ENCODE measurements around the gene RAB4B. TPM values are rescaled to one million over a fixed set of nuclear protein-coding genes. Genes with fewer than 3 reads are reported as not detected.

Gene RAB4B
- total RNA-seq, 1 donor from 2014 or later, result 12.9 TPM

GRCh38 chr19:40786060-40787037, 8.3 kb downstream of the RAB4B start:
- no peak overlapping the region for H3K9ac ChIP-seq
- no peaks in the 10 kb centered on the region for H3K4me1 ChIP-seq
- Mint-ChIP-seq H3K9me3 (no peaks in the 10 kb centered on the region), H3K4me1 (peaks cover 20% of the 10 kb centered on the region), H3K36me3 (peaks cover 4% of the 10 kb centered on the region), H3K27me3 (ENCODE audit: insufficient read depth, low read depth) (peaks cover 6% of the 10 kb centered on the region), H3K27ac (peak overlapping the region; percentile 46), H3K4me3 (no peak overlapping the region)
- TF ChIP-seq EZH2 (IDR thresholded peaks at IDR 0.05) (no peak), EZH2phosphoT487 (IDR thresholded peaks at IDR 0.05) (no peak)
- TF ChIP-seq, protein P1, sequence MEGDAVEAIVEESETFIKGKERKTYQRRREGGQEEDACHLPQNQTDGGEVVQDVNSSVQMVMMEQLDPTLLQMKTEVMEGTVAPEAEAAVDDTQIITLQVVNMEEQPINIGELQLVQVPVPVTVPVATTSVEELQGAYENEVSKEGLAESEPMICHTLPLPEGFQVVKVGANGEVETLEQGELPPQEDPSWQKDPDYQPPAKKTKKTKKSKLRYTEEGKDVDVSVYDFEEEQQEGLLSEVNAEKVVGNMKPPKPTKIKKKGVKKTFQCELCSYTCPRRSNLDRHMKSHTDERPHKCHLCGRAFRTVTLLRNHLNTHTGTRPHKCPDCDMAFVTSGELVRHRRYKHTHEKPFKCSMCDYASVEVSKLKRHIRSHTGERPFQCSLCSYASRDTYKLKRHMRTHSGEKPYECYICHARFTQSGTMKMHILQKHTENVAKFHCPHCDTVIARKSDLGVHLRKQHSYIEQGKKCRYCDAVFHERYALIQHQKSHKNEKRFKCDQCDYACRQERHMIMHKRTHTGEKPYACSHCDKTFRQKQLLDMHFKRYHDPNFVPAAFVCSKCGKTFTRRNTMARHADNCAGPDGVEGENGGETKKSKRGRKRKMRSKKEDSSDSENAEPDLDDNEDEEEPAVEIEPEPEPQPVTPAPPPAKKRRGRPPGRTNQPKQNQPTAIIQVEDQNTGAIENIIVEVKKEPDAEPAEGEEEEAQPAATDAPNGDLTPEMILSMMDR (IDR thresholded peaks at IDR 0.05), result no peak
- no peak overlapping the region for H2AFZ ChIP-seq (replicated peaks)
- no peaks in the 10 kb centered on the region for H3K79me2 ChIP-seq (ENCODE audit: low read depth)
- no peaks in the 10 kb centered on the region for H4K20me1 ChIP-seq (ENCODE audit: low read depth)
- no peaks in the 10 kb centered on the region for H3K9me3 ChIP-seq (ENCODE audit: low read depth)
- no peak overlapping the region for H3K4me3 ChIP-seq
- H3K36me3 ChIP-seq, result no peaks in the 10 kb centered on the region
- no peak overlapping the region for H3K27ac ChIP-seq
- no peaks in the 10 kb centered on the region for H3F3A ChIP-seq (ENCODE audit: low read depth)
- no peaks in the 10 kb centered on the region for H3K27me3 ChIP-seq
- no peak overlapping the region for H3K4me2 ChIP-seq
- DNase-seq (ENCODE audit: low spot score), result no peak

GRCh38 chr19:40791349-40791748, 13.3 kb downstream of the RAB4B start:
- H3F3A ChIP-seq (ENCODE audit: low read depth), result no peaks in the 10 kb centered on the region
- DNase-seq (ENCODE audit: low spot score), result no peak
- no peaks in the 10 kb centered on the region for H4K20me1 ChIP-seq (ENCODE audit: low read depth)
- TF ChIP-seq, protein P1 (IDR thresholded peaks at IDR 0.05), result no peak
- TF ChIP-seq EZH2 (IDR thresholded peaks at IDR 0.05) (no peak), EZH2phosphoT487 (IDR thresholded peaks at IDR 0.05) (no peak)
- H3K79me2 ChIP-seq (ENCODE audit: low read depth), result no peaks in the 10 kb centered on the region
- no peaks in the 10 kb centered on the region for H3K27me3 ChIP-seq
- no peaks in the 10 kb centered on the region for H3K9me3 Mint-ChIP-seq
- peaks cover 4% of the 10 kb centered on the region for H3K36me3 Mint-ChIP-seq
- no peak overlapping the region for H3K4me3 ChIP-seq
- no peak overlapping the region for H2AFZ ChIP-seq (replicated peaks)
- H3K9me3 ChIP-seq (ENCODE audit: low read depth), result no peaks in the 10 kb centered on the region
- peaks cover 5% of the 10 kb centered on the region for H3K27me3 Mint-ChIP-seq (ENCODE audit: insufficient read depth, low read depth)
- no peaks in the 10 kb centered on the region for H3K4me1 ChIP-seq
- peak overlapping the region; percentile 95 for H3K27ac Mint-ChIP-seq
- H3K4me1 Mint-ChIP-seq, result peaks cover 33% of the 10 kb centered on the region
- H3K36me3 ChIP-seq, result no peaks in the 10 kb centered on the region
- H3K4me2 ChIP-seq, result no peak overlapping the region
- no peak overlapping the region for H3K9ac ChIP-seq
- peak overlapping the region; percentile 64 for H3K4me3 Mint-ChIP-seq
- no peak overlapping the region for H3K27ac ChIP-seq

DNA sequence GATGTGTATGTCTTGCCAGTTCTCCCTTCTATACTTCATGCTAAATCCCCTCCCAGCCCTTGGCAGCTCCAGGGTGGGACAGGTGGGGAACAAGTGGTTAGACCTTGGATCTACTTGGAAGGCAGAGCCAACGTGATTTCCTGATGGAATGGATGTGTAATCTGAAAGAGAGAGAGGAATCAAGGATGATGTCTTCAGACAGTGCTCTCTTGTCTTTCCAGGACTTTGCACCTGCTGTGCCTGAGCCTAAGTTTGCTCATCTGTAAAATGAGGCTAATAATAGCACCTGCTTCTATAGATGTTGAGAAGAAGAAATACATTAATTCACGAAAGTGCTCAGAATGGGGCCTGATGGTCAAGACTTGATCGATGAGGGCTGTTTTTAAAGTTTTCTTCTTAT, 13.9 kb downstream of the RAB4B start:
- Mint-ChIP-seq H3K27ac (peak overlapping the region; percentile 62), H3K4me1 (peaks cover 31% of the 10 kb centered on the region), H3K4me3 (no peak overlapping the region), H3K36me3 (peaks cover 4% of the 10 kb centered on the region), H3K9me3 (no peaks in the 10 kb centered on the region), H3K27me3 (ENCODE audit: insufficient read depth, low read depth) (peaks cover 5% of the 10 kb centered on the region)
- Histone ChIP-seq H3K79me2 (ENCODE audit: low read depth) (no peaks in the 10 kb centered on the region), H3K4me3 (no peak overlapping the region), H2AFZ (replicated peaks) (no peak overlapping the region), H3F3A (ENCODE audit: low read depth) (no peaks in the 10 kb centered on the region), H3K9ac (no peak overlapping the region), H3K36me3 (no peaks in the 10 kb centered on the region), H3K9me3 (ENCODE audit: low read depth) (no peaks in the 10 kb centered on the region), H3K4me2 (no peak overlapping the region), H3K27me3 (no peaks in the 10 kb centered on the region), H3K27ac (no peak overlapping the region), H3K4me1 (no peaks in the 10 kb centered on the region), H4K20me1 (ENCODE audit: low read depth) (no peaks in the 10 kb centered on the region)
- no peak for DNase-seq (ENCODE audit: low spot score)
- no peak for TF ChIP-seq EZH2phosphoT487 (IDR thresholded peaks at IDR 0.05)
- no peak for TF ChIP-seq EZH2 (IDR thresholded peaks at IDR 0.05)
- TF ChIP-seq, protein P1 (IDR thresholded peaks at IDR 0.05), result no peak

Data from neural progenitor cell (in vitro differentiated cells).